Progenitor cell of endocrine pancreas (in vitro differentiated cells): ENCODE data around the gene NPHP4. TPM values are rescaled to one million over a fixed set of nuclear protein-coding genes. Genes with fewer than 3 reads are reported as not detected.

Source experiments
- DNase-seq: peaks from one replicate; pipeline ENCODE4 v3.0.0; 2021; ENCODE audit warnings: low spot score; ENCODE audit not compliant: unreplicated experiment
- H3K27ac Mint-ChIP-seq: 2 replicates; pipeline ENCODE4 v1.8.0; 2021; ENCODE audit warnings: mild to moderate bottlenecking, moderate library complexity, mixed read lengths
- H3K27me3 Mint-ChIP-seq: 2 replicates; pipeline ENCODE4 v1.8.0; 2021; ENCODE audit warnings: mixed read lengths
- H3K36me3 Mint-ChIP-seq: 2 replicates; pipeline ENCODE4 v1.8.0; 2022; ENCODE audit warnings: mixed read lengths; ENCODE audit not compliant: insufficient read depth
- H3K4me1 Mint-ChIP-seq: 2 replicates; pipeline ENCODE4 v1.8.0; 2021; ENCODE audit warnings: low read depth, mixed read lengths
- H3K4me3 Mint-ChIP-seq: 2 replicates; pipeline ENCODE4 v1.8.0; 2021; ENCODE audit warnings: low read depth, mild to moderate bottlenecking, moderate library complexity, mixed read lengths
- H3K9me3 Mint-ChIP-seq: 2 replicates; pipeline ENCODE4 v1.8.0; 2021; ENCODE audit warnings: low read depth, mixed read lengths
- total RNA-seq: library from RNA; stranded (reverse); gene quantifications from 2 replicates; pipeline ENCODE4 v1.2.1, GENCODE V29; 2021
- TF ChIP-seq, protein P1 (sequence below): fragments of 200-600 bp; sonication (generic); IDR thresholded peaks from one replicate; pipeline ENCODE4 v1.5.0; 2021; ENCODE audit warnings: antibody characterized with exemption, mild to moderate bottlenecking; ENCODE audit not compliant: unreplicated experiment

NPHP4 gene
- total RNA-seq, 1 donor from 2014 or later = 29.9 TPM

DNA sequence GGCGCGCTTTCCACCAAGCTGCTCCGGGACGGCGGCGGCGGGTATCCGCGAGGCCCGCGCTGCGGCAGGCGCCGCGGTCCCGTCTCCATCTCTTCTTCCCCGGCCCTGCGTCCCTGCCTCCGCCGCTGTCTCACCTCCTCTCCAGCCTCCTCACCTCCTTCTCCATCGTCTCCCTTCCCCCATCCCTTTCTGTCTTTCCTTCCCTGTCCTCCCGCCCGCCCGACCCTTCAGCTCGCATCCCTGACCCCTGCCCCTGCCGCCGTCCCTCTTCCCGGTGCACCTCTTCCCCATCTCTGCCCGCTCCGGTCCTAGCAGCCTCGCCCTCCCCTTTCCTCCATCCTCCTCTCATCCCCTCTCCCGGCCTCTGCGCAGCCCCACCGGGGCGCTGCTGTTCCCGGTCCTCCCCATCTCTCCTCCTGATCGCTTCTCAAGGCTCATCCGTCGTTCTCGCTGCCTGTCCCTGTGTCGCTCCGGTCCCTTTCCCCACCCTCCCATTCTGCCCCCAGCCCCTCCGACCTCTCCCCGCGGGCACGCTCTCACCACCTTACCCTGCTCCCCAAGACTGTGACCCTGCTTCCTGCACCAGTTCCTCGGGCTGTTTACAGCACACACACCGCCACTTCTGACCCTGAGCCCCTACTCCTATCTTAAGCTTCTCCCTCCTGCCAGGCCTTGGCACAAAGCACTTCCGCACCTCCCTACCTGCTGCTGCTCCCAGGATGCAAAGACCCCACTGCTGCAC is 760 bp upstream of the NPHP4 start:
- Mint-ChIP-seq H3K27me3 (peaks cover 24% of the 10 kb centered on the region), H3K36me3 (peaks cover 2% of the 10 kb centered on the region), H3K9me3 (no peaks in the 10 kb centered on the region), H3K4me3 (peak overlapping the region; percentile 77), H3K4me1 (peaks cover 6% of the 10 kb centered on the region), H3K27ac (no peak overlapping the region)
- TF ChIP-seq, protein P1, sequence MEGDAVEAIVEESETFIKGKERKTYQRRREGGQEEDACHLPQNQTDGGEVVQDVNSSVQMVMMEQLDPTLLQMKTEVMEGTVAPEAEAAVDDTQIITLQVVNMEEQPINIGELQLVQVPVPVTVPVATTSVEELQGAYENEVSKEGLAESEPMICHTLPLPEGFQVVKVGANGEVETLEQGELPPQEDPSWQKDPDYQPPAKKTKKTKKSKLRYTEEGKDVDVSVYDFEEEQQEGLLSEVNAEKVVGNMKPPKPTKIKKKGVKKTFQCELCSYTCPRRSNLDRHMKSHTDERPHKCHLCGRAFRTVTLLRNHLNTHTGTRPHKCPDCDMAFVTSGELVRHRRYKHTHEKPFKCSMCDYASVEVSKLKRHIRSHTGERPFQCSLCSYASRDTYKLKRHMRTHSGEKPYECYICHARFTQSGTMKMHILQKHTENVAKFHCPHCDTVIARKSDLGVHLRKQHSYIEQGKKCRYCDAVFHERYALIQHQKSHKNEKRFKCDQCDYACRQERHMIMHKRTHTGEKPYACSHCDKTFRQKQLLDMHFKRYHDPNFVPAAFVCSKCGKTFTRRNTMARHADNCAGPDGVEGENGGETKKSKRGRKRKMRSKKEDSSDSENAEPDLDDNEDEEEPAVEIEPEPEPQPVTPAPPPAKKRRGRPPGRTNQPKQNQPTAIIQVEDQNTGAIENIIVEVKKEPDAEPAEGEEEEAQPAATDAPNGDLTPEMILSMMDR = no peak
- DNase-seq = no peak

DNA sequence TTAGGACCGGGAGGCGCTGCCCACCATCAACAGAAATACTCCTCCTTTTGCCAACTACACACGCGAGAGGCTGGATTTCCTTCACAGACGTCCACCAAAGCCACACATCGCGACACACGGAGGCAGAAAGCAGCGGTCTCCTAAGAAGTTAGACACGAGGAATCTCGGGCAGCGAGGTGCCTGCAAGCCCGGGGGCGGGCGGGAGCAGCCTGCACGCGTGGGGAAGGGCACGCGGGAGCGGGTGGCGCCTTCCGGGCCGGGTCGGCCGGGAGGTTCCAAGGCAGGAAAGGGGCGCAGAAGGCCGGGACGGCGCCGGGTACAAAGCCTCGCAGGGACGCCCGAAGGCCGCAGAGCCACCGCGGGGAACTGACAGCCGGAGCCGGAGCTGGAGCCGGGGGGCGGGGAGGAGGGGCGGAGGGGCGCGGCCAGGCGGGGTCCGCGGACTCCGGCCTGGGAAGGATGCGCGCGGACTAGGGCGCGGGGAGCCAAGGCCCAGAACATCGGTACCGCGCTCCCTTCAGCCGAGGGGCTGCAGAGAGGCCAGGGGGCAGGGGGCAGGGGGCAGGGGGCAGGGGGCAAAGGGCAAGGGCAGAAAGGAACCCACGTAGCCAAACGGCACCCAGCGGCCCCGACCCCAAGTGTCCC is 722 bp downstream of the NPHP4 start:
- no peaks in the 10 kb centered on the region for H3K9me3 Mint-ChIP-seq
- peak overlapping the region; percentile 71 for H3K27ac Mint-ChIP-seq
- H3K4me3 Mint-ChIP-seq = peak overlapping the region; percentile 86
- H3K36me3 Mint-ChIP-seq = peaks cover 2% of the 10 kb centered on the region
- TF ChIP-seq, protein P1 = no peak
- peak; percentile 47 for DNase-seq
- peaks cover 22% of the 10 kb centered on the region for H3K27me3 Mint-ChIP-seq
- H3K4me1 Mint-ChIP-seq = peaks cover 6% of the 10 kb centered on the region

DNA sequence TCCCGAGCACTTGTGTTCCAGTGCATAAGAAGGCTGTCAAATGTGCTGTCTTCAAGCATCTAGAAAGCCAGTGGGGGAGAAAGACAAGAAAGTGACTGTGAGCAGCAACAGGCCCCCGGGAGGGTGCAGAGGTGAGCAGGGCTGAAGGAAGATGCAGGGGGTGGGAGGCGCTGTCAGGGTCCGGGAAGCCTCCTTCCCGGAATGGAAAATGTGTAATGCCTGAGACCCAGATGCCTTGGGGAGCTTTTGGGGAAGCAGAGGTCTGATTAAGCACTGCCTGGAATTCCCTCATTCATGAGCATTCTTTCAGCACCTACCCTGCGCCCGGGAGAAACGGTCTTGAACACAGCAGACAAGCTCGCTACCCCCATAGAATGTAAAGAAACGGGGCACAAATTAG is 1.3 kb downstream of the NPHP4 start:
- peaks cover 22% of the 10 kb centered on the region for H3K27me3 Mint-ChIP-seq
- H3K27ac Mint-ChIP-seq = peak overlapping the region; percentile 71
- no peak for DNase-seq

DNA sequence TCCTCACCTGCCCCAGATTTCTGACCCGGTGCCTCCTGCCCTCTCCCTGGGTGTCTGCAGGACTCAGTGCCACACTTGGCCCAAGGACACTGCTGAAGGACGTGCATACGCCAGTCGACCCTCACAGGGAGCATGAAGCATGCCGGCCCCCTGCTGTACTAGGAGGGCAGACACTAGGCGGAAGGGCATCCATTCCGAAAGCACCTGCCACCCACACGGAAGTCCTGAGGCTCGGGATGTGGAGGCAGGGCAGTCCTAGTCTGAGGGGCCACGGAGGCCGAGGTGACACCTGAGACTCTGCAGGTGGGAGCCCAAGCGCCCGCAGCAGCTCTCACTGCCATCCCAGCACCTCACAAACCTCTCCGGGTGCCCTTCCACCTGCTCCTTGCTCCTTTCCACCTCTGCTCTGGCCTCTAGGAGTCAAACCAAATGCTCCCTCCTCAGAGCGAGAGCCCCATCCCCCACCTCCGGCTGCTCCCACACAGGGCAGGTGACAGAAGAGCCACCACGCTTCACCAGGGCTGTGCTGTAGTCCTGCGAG is 2.4 kb downstream of the NPHP4 start:
- H3K36me3 Mint-ChIP-seq = peaks cover 2% of the 10 kb centered on the region
- H3K27me3 Mint-ChIP-seq = peaks cover 22% of the 10 kb centered on the region
- peak overlapping the region; percentile 21 for H3K4me3 Mint-ChIP-seq
- H3K4me1 Mint-ChIP-seq = peaks cover 6% of the 10 kb centered on the region
- H3K27ac Mint-ChIP-seq = no peak overlapping the region
- no peak for DNase-seq
- H3K9me3 Mint-ChIP-seq = no peaks in the 10 kb centered on the region
- TF ChIP-seq, protein P1 = no peak

More for the DNA sequence above, 1.3 kb downstream of the NPHP4 start:
- TF ChIP-seq, protein P1 = no peak
- Mint-ChIP-seq H3K4me3 (peak overlapping the region; percentile 86), H3K9me3 (no peaks in the 10 kb centered on the region), H3K4me1 (peaks cover 6% of the 10 kb centered on the region), H3K36me3 (peaks cover 2% of the 10 kb centered on the region)

DNA sequence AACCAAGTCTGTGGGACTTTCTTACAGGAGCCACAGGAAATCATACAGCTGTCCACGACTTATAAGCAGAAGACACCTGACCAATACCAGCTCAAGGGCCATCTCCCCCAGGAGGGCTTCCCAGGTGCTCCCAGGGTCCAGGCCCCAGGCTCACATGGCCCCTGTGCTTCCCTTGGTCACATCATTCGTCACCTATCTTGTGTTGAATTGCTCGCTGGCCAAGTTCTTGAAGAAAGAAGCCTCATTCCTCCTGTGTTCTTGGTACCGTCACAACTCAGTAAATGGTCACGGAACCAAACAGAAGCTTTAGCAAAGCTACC is 3.0 kb downstream of the NPHP4 start:
- Mint-ChIP-seq H3K27ac (no peak overlapping the region), H3K4me1 (peaks cover 6% of the 10 kb centered on the region), H3K4me3 (no peak overlapping the region), H3K27me3 (peaks cover 17% of the 10 kb centered on the region), H3K9me3 (no peaks in the 10 kb centered on the region), H3K36me3 (peaks cover 2% of the 10 kb centered on the region)
- no peak for DNase-seq
- TF ChIP-seq, protein P1 = no peak
